PC-3 (cell line): ENCODE results near the gene RHBDD2. TPM values are rescaled to one million over a fixed set of nuclear protein-coding genes. Genes with fewer than 3 reads are reported as not detected.
A peak's percentile ranks its signal among the peaks of the same experiment; 100 is the strongest.

Source experiments
- ATAC-seq: fragments of 200-7000 bp; cut with Tn5 transposase; 2 replicates; pipeline ENCODE4 v1.9.1; 2020; ENCODE audit warnings: mild to moderate bottlenecking, moderate library complexity
- BruUV-seq: library from RNA; stranded (reverse); fragments of 400-500 nt; replicated peaks from 2 replicates; lab custom pipeline; 2021; lab: Mats Ljungman, UMichigan
- CTCF ChIA-PET: fragments of 300-600 bp; sonication (Branson Sonifier 250); formaldehyde crosslinking; loops from one replicate; lab custom pipeline; 2022; ENCODE audit warnings: antibody characterized with exemption; lab: Charles Lee
- POLR2A ChIA-PET: fragments of 300-600 bp; sonication (Branson Sonifier 250); formaldehyde crosslinking; loops from one replicate; lab custom pipeline; 2022; ENCODE audit warnings: antibody characterized with exemption; ENCODE audit not compliant: unreplicated experiment; lab: Charles Lee
- DNase-seq: peaks from one replicate; pipeline ENCODE4 v3.0.0-alpha.2; 2015
- H2AFZ ChIP-seq: fragments of 300-600 bp; sonication (generic); 2 replicates; pipeline ENCODE4 v1.6.0; 2016; ENCODE audit warnings: antibody characterized with exemption, low read length
- H3F3A ChIP-seq: fragments of 300-600 bp; sonication (generic); one replicate; pipeline ENCODE4 v1.6.0; 2017; ENCODE audit warnings: antibody characterized with exemption, low read length, control low read depth, mild to moderate bottlenecking; ENCODE audit not compliant: unreplicated experiment
- H3K27ac ChIP-seq: fragments of 300-600 bp; sonication (generic); 2 replicates; pipeline ENCODE4 v1.5.1; 2016; ENCODE audit warnings: mild to moderate bottlenecking, low read length
- H3K27me3 ChIP-seq: fragments of 300-600 bp; sonication (generic); 2 replicates; pipeline ENCODE4 v1.6.1; 2016; ENCODE audit warnings: low read length, mixed read lengths
- H3K36me3 ChIP-seq: fragments of 300-600 bp; sonication (generic); 2 replicates; pipeline ENCODE4 v1.6.1; 2016; ENCODE audit warnings: low read depth, mixed run types, low read length, mixed read lengths
- H3K4me1 ChIP-seq: fragments of 300-600 bp; sonication (generic); 2 replicates; pipeline ENCODE4 v1.5.1; 2016; ENCODE audit warnings: low read length; ENCODE audit not compliant: insufficient read depth
- H3K4me2 ChIP-seq: fragments of 300-600 bp; sonication (generic); 2 replicates; pipeline ENCODE4 v1.6.0; 2016; ENCODE audit warnings: low read length
- H3K4me3 ChIP-seq: fragments of 300-600 bp; sonication (generic); 2 replicates; pipeline ENCODE4 v1.5.1; 2016; ENCODE audit warnings: mild to moderate bottlenecking, low read length, mixed read lengths
- H3K79me2 ChIP-seq: fragments of 300-600 bp; sonication (generic); 2 replicates; pipeline ENCODE4 v1.6.1; 2017; ENCODE audit warnings: low read length, mixed read lengths
- H3K9ac ChIP-seq: fragments of 300-600 bp; sonication (generic); 2 replicates; pipeline ENCODE4 v1.6.0; 2016; ENCODE audit warnings: mild to moderate bottlenecking, low read length
- H3K9me2 ChIP-seq: fragments of 300-600 bp; sonication (generic); replicated peaks from 2 replicates; pipeline ENCODE4 v1.6.1; 2016; ENCODE audit warnings: mixed run types, low read length, mixed read lengths
- H3K9me3 ChIP-seq: fragments of 300-600 bp; sonication (generic); 2 replicates; pipeline ENCODE4 v1.6.1; 2016; ENCODE audit warnings: low read length, mixed read lengths
- H4K20me1 ChIP-seq: fragments of 300-600 bp; sonication (generic); 2 replicates; pipeline ENCODE4 v1.6.1; 2016; ENCODE audit warnings: low read length, mixed read lengths
- CTCF ChIP-seq: fragments of 300-600 bp; sonication (generic); conservative IDR thresholded peaks from 2 replicates; pipeline ENCODE4 v1.5.1; 2017; ENCODE audit warnings: antibody characterized with exemption, low read depth, mild to moderate bottlenecking, low read length
- EZH2 ChIP-seq: fragments of 300-600 bp; sonication (generic); IDR thresholded peaks from one replicate; pipeline ENCODE4 v1.6.1; 2017; ENCODE audit warnings: antibody characterized with exemption, mild to moderate bottlenecking, low read length; ENCODE audit not compliant: unreplicated experiment
- EZH2phosphoT487 ChIP-seq: fragments of 300-600 bp; sonication (generic); IDR thresholded peaks from 2 replicates; pipeline ENCODE4 v1.6.1; 2018; ENCODE audit warnings: mild to moderate bottlenecking, antibody characterized with exemption, low read length, borderline replicate concordance
- intact Hi-C: fragments of 100-400 bp; cut with micrococcal nuclease; formaldehyde crosslinking; loops from 2 replicates; pipeline ENCODE4 v1.9.0; 2023
- total RNA-seq: library from RNA; depleted of rRNA; stranded (reverse); fragments of >200 nt; gene quantifications from 2 replicates; pipeline ENCODE4 v1.2.3, GENCODE V29; 2014

The RHBDD2 gene
- total RNA-seq, 1 experiment from 2014 or later: 42.7 TPM

- DNase-seq (no peak), ATAC-seq (no peak)
- Histone ChIP-seq H3K9me3 (no peaks in the 10 kb centered on the region), H3K9me2 (no peaks in the 10 kb centered on the region), H3K4me1 (peaks cover 23% of the 10 kb centered on the region), H3K9ac (no peak overlapping the region), H4K20me1 (peaks cover 16% of the 10 kb centered on the region), H3F3A (no peaks in the 10 kb centered on the region), H3K4me2 (peak overlapping the region; percentile 99), H3K4me3 (peak overlapping the region; percentile 92; the same call in 1 of the 2 replicates), H3K27me3 (no peaks in the 10 kb centered on the region), H3K27ac (no peak overlapping the region), H3K36me3 (no peaks in the 10 kb centered on the region; the same call in 1 of the 2 replicates), H3K79me2 (peaks cover 71% of the 10 kb centered on the region), H2AFZ (no peak overlapping the region)
- CTCF ChIA-PET: no interaction called here
- no TSS peak for BruUV-seq
- TF ChIP-seq EZH2: no peak
- no peak for TF ChIP-seq CTCF
- TF ChIP-seq EZH2phosphoT487: no peak
- intact Hi-C loops: loop anchor here (10.0 kb wide), 1 partner anchor 78 kb away; the partner anchor contains the start of gene TMEM120A
- POLR2A ChIA-PET: no interaction called here
Observed at GRCh38 chr7:75916685-75917634, 38.1 kb downstream of the RHBDD2 start.

- Histone ChIP-seq H3K4me2 (no peak overlapping the region), H3K9ac (no peak overlapping the region), H3K36me3 (no peaks in the 10 kb centered on the region; the same call in 1 of the 2 replicates), H3K27me3 (no peaks in the 10 kb centered on the region), H4K20me1 (peaks cover 16% of the 10 kb centered on the region), H3K9me2 (no peaks in the 10 kb centered on the region), H2AFZ (no peak overlapping the region), H3K4me3 (no peak overlapping the region), H3K9me3 (no peaks in the 10 kb centered on the region), H3K79me2 (peaks cover 89% of the 10 kb centered on the region), H3K27ac (no peak overlapping the region), H3F3A (no peaks in the 10 kb centered on the region), H3K4me1 (peaks cover 17% of the 10 kb centered on the region)
- peak; percentile 22 for DNase-seq
- TF ChIP-seq EZH2 (no peak), EZH2phosphoT487 (no peak), CTCF (no peak)
- no TSS peak for BruUV-seq
- intact Hi-C loops: no loop called here
- CTCF ChIA-PET: no interaction called here
- POLR2A ChIA-PET: no interaction called here
- ATAC-seq: peak; percentile 42
Observed at GRCh38 chr7:75920431-75921161, 41.8 kb downstream of the RHBDD2 start.
